Heart right ventricle (tissue), 16 donors: ENCODE measurements around the gene HEPHL1. TPM values are rescaled to one million over a fixed set of nuclear protein-coding genes. Genes with fewer than 3 reads are reported as not detected.

ENCODE experiments used
- ATAC-seq, 8 donors: fragments of 200-7000 bp; cut with Tn5 transposase; one replicate each; pipeline ENCODE4 v1.9.1; 2020; ENCODE audit warnings: mild to moderate bottlenecking in 8 of 8, moderate library complexity in 8 of 8, moderate number of reproducible peaks in 1 of 8
- DNase-seq, 2 donors: peaks; one replicate each; pipeline ENCODE4 v3.0.0-alpha.2; 2020
- H3K27ac ChIP-seq, 10 donors: fragments of 200-600 bp; sonication (generic) in 2 of 10; one replicate each; pipeline versions ENCODE4 v1.5.0 to v1.8.0; 2020 to 2022; ENCODE audit warnings: mild to moderate bottlenecking in 3 of 10
- H3K27me3 ChIP-seq, 7 donors: fragments of 200-600 bp; one replicate each; pipeline ENCODE4 v1.8.0; 2021 to 2022; ENCODE audit warnings: mild to moderate bottlenecking in 2 of 7
- H3K36me3 ChIP-seq, 9 donors: fragments of 200-600 bp; sonication (generic) in 1 of 9; one replicate each; pipeline versions ENCODE4 v1.5.0 to v1.8.0; 2020 to 2022; ENCODE audit warnings: mild to moderate bottlenecking in 2 of 9
- H3K4me1 ChIP-seq, 9 donors: fragments of 200-600 bp; sonication (generic) in 1 of 9; one replicate each; pipeline versions ENCODE4 v1.5.0 to v1.8.0; 2020 to 2022; ENCODE audit warnings: mild to moderate bottlenecking in 4 of 9
- H3K4me3 ChIP-seq, 10 donors: fragments of 200-600 bp; sonication (generic) in 2 of 10; one replicate each; pipeline versions ENCODE4 v1.5.0 to v1.8.0; 2020 to 2022; ENCODE audit warnings: mild to moderate bottlenecking in 7 of 10, moderate library complexity in 2 of 10
- H3K9me3 ChIP-seq, 11 donors: fragments of 200-600 bp in 10 of 11; sonication (generic) in 2 of 11; one replicate each; pipeline versions ENCODE4 v1.5.0 to v1.8.0; 2013 to 2022; ENCODE audit warnings: mild to moderate bottlenecking in 2 of 11, control low read depth in 1 of 11, moderate library complexity in 1 of 11
- WGBS, 2 donors: extraction: QIAGEN DNeasy Blood & Tissue Kit; methylation state at CpG; one replicate each; pipeline ENCODE4 v1.1.7; 2013; ENCODE audit warnings: inconsistent platforms in 1 of 2; 5-methylcytosine and 5-hydroxymethylcytosine counted together
- intact Hi-C, 10 donors: fragments of 100-400 bp; cut with DNase I; formaldehyde crosslinking; loops; one replicate each; pipeline versions ENCODE4 v1.11.1 to v1.14.2; 2022
- polyA plus RNA-seq, 2 donors: library from polyadenylated mRNA; stranded (reverse); fragments of 200-250 nt; gene quantifications; one replicate each; pipeline ENCODE4 v1.2.3, GENCODE V29; 2013
- total RNA-seq, 10 donors: library from RNA; stranded (reverse); fragmentation: NEBNext Ultra II Directional in 3 of 10; extraction: Animal tissue kit (Norgen Biotek cat#: 25700) in 3 of 10; gene quantifications; one replicate each; pipeline versions ENCODE4 v1.2.1 to v1.2.4, GENCODE V29; 2021 to 2023
- TF ChIP-seq, protein P1 (sequence below), 9 donors: fragments of 200-600 bp; sonication (generic) in 2 of 9; IDR thresholded peaks; one replicate each; pipeline versions ENCODE4 v1.5.0 to v1.8.0; 2021 to 2022; ENCODE audit warnings: antibody characterized with exemption in 9 of 9, mild to moderate bottlenecking in 5 of 9, moderate library complexity in 1 of 9
- donor health status: Arrhythmogenic right ventricular cardiomyopathy.
- donor health status: ischemic (EF 13 %, LVEDD 7.1; RV severe dilation, severe dysfunction).
- donor health status: healthy with polysubstance abuse.
- donor health status: DM: no; HTN: yes; CAD: no.
- donor health status: DM: no; HTN: no; CAD: no.
- donor health status: ischemic (EF 25% LVEDD 6.9; RV normal size, moderate dysfunction).
- donor health status: ischemic (EF 25% LVEDD 5.7; RV mildly dilated, moderate dysfunction).
- donor health status: healthy.
- donor health status: DM: yes; HTN: yes; CAD: no.
- donor health status: Ischemic cardiomyopathy.
- donor health status: ischemic (EF 35%, LVEDD 5.7; RV mildly dilated, moderate dysfunction).
- donor health status: nonischemic (EF 11% LVEDD 7.7; RV severe dilation, severe dysfunction).
- donor health status: DM: yes; HTN: yes; CAD: no.
- donor health status: PGD.
- donor health status: ischemic (EF 29% LVEDD 5.4; RV normal size, mild dysfunction).
- donor health status: nonischemic (EF 23%, LVEDD 6.1; RV moderate dilation, normal function).

The HEPHL1 gene
- total and polyA plus RNA-seq, 12 donors = not detected

DNA sequence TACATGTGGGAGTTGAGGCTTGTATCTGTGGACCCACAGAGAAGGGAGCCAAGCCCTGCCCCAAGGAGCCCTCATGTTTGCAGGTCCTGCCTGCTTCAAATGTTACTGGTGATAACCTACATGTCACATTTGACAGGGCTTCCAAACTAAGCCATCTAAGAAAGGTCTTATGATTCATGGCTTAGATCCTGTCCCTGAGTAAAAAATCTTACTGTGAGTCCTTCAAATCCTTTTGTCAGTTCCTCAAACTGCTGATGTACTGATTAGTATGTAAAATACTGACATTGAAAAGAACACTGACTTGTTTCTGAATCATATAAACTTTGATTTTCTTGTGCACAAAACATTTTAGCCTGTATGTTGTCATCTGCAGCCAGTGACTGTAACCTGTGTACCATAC is 106.5 kb downstream of the HEPHL1 start:
- ATAC-seq (no peak), DNase-seq (no peak)
- Histone ChIP-seq H3K4me3 (peak overlapping the region in 8 of 10 donors; percentile 77 to 90 (median 86)), H3K27me3 (no peaks in the 10 kb centered on the region), H3K36me3 (no peaks in the 10 kb centered on the region), H3K4me1 (peaks cover 6 to 43% (median 40%) of the 10 kb centered on the region in 9 donors), H3K27ac (peak overlapping the region in 9 of 10 donors; percentile 92 to 98 (median 94)), H3K9me3 (no peaks in the 10 kb centered on the region)
- TF ChIP-seq, protein P1, sequence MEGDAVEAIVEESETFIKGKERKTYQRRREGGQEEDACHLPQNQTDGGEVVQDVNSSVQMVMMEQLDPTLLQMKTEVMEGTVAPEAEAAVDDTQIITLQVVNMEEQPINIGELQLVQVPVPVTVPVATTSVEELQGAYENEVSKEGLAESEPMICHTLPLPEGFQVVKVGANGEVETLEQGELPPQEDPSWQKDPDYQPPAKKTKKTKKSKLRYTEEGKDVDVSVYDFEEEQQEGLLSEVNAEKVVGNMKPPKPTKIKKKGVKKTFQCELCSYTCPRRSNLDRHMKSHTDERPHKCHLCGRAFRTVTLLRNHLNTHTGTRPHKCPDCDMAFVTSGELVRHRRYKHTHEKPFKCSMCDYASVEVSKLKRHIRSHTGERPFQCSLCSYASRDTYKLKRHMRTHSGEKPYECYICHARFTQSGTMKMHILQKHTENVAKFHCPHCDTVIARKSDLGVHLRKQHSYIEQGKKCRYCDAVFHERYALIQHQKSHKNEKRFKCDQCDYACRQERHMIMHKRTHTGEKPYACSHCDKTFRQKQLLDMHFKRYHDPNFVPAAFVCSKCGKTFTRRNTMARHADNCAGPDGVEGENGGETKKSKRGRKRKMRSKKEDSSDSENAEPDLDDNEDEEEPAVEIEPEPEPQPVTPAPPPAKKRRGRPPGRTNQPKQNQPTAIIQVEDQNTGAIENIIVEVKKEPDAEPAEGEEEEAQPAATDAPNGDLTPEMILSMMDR (IDR thresholded peaks at IDR 0.05) = no peak
- intact Hi-C loops = loop anchor here in 2 of 10 donors (2.0 kb wide), 2 partner anchors 21 to 25 kb away; no protein-coding TSS in a partner anchor

DNA sequence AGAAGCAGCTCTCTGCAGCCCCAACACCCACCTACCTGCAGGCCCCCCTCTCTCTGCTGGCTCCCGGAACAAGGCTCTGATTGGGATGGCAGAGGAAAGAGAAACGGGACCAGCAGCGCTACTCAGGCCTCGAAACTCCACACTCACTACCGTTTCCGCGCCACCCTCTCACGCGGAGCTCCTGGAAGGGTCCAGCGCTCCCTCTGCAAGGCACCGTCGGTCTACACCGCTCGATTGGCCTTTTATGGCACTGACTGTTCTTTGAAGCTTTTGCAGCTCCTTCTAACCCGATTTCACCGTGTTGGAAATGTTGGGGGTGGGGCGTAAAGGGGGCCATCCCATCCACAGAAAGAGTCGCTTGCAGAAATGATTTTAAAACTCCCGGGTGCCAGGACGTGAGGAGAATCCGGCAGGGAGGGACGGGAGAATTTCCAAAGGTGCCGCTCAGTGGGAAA is 107.2 kb downstream of the HEPHL1 start:
- intact Hi-C loops = loop anchor here in 2 of 10 donors (2.0 kb wide), 2 partner anchors 22 to 24 kb away; no protein-coding TSS in a partner anchor
- 0% methylated on average over 23 of the region's 23 CpGs for WGBS, 2 donors
- DNase-seq = peak in 1 of 2 donors; percentile 28

DNA sequence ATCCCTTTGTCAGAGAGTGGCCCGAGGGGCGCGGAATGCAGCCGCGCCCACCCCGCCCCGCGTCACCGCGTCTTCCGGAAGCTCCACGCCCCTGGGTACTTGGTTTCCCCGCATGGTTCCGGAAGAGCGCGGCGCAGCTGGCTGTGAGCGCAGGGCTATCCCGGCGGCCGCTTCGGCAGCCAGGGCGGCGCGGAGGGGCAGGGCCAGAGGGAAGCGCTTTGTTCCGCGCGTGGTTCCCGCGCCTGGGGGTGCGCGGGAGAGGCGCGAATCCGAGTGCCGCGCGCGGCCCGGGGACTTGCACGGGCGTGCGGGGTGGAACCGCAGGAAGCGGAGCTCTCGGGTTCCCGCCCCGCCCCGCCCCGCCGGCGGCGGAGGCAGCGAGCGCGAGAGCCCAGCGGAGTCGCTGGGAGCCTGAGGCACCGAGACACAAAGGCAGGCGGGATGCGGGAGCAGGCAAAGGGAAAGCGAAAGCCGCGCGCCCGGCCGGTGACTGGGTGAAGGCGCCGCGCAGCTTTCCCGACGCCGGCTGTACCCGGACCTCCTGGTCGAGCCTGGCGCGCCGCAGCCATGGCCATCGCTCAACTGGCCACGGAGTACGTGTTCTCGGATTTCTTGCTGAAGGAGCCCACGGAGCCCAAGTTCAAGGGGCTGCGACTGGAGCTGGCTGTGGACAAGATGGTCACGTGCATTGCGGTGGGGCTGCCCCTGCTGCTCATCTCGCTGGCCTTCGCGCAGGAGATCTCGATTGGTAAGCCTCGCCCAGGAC is 107.8 kb downstream of the HEPHL1 start, which contains the start of gene PANX1:
Gene PANX1, plus strand, starts transcription at position 96 of the 766 bp plus-strand sequence. Its CDS starts 472 bp downstream, at position 568.
- Histone ChIP-seq H3K4me1 (peaks cover 6 to 56% (median 53%) of the 10 kb centered on the region in 9 donors), H3K27ac (peak within 1 kb of the TSS; percentile 84 to 98 (median 94)), H3K36me3 (no peaks in the 10 kb centered on the region), H3K9me3 (no peaks in the 10 kb centered on the region), H3K4me3 (peak within 1 kb of the TSS; percentile 57 to 90 (median 84)), H3K27me3 (no peaks in the 10 kb centered on the region)
- peak; percentile 85 to 96 (median 91) for ATAC-seq
- 0% methylated on average over 87 to 92 of the region's 92 CpGs for WGBS, 2 donors
- intact Hi-C loops = loop anchor here in 2 of 10 donors (2.0 kb wide), 2 partner anchors 22 to 24 kb away; no protein-coding TSS in a partner anchor
- TF ChIP-seq, protein P1 (IDR thresholded peaks at IDR 0.05) = peak in 2 of 9 donors; percentile 6 to 16
- peak; percentile 75 to 82 for DNase-seq

More for the DNA sequence above, 107.2 kb downstream of the HEPHL1 start:
- Histone ChIP-seq H3K9me3 (no peaks in the 10 kb centered on the region), H3K4me3 (peak overlapping the region; percentile 57 to 90 (median 84)), H3K27me3 (no peaks in the 10 kb centered on the region), H3K36me3 (no peaks in the 10 kb centered on the region), H3K4me1 (peaks cover 6 to 50% (median 47%) of the 10 kb centered on the region in 9 donors), H3K27ac (peak overlapping the region; percentile 84 to 98 (median 94))
- TF ChIP-seq, protein P1 (IDR thresholded peaks at IDR 0.05) = peak in 1 of 9 donors; percentile 2
- peak; percentile 9 to 68 (median 50) for ATAC-seq

DNA sequence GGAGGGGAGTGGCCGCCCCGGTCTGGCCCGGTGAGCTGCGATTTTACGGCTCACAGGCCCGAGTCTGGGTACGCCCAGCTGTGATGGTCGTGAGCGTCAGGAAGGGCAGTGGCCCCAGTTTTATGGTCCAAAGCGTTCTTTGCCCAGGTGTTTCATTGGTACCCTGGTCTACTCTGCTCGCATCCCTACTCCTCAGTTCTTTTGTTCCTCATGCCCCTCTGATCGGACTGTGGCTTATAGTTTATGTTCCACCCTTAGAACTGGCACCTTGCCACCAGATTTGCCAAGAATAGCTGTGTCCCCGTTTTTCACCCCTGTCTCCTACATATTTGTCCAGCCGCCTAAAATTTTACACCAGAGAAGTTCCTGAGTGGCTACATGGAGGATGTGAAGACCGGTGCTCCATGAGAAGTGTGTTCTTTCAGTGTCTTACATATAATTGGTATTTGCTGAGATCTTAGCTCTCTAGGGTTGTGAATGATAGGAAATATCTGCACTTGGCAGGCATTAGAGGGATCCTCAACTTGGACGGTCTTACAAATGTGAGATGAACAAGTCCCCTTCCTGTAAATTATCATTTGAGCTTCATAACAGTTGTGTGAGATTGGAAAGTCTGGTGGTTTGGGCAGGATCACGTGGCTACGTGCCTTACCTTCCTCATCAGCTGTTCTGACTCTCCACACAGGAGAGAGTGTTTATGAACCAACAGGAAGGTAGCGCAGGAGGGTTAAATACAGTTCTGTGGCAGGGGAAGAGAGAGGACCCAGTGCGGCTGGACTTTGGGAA is 108.6 kb downstream of the HEPHL1 start:
- intact Hi-C loops = loop anchor here in 3 of 10 donors (2.0 to 5.0 kb wide), 3 partner anchors 23 to 53 kb away; no protein-coding TSS in a partner anchor
- TF ChIP-seq, protein P1 (IDR thresholded peaks at IDR 0.05) = no peak
- Histone ChIP-seq H3K4me1 (peaks cover 7 to 64% (median 59%) of the 10 kb centered on the region in 9 donors), H3K4me3 (peak overlapping the region; percentile 57 to 90 (median 84)), H3K9me3 (no peaks in the 10 kb centered on the region), H3K27me3 (no peaks in the 10 kb centered on the region), H3K27ac (peak overlapping the region; percentile 84 to 98 (median 94)), H3K36me3 (no peaks in the 10 kb centered on the region)
- DNase-seq (peak in 1 of 2 donors; percentile 43), ATAC-seq (peak in 3 of 8 donors; percentile 2 to 71 (median 62))
- 13 to 14% methylated on average over 20 of the region's 20 CpGs for WGBS, 2 donors
